GM12874 (cell line): ENCODE data around the gene GPR83.

Source experiments
- TF ChIP-seq, protein P1 (sequence below): IDR thresholded peaks from 2 replicates; pipeline ENCODE4 v1.5.1; 2011; ENCODE audit warnings: low read depth, mild to moderate bottlenecking, control low read depth, low read length, moderate library complexity; ENCODE audit not compliant: insufficient read depth

Gene GPR83

GRCh38 chr11:94343495-94343894 lies 57.7 kb downstream of the GPR83 start:
- TF ChIP-seq, protein P1, sequence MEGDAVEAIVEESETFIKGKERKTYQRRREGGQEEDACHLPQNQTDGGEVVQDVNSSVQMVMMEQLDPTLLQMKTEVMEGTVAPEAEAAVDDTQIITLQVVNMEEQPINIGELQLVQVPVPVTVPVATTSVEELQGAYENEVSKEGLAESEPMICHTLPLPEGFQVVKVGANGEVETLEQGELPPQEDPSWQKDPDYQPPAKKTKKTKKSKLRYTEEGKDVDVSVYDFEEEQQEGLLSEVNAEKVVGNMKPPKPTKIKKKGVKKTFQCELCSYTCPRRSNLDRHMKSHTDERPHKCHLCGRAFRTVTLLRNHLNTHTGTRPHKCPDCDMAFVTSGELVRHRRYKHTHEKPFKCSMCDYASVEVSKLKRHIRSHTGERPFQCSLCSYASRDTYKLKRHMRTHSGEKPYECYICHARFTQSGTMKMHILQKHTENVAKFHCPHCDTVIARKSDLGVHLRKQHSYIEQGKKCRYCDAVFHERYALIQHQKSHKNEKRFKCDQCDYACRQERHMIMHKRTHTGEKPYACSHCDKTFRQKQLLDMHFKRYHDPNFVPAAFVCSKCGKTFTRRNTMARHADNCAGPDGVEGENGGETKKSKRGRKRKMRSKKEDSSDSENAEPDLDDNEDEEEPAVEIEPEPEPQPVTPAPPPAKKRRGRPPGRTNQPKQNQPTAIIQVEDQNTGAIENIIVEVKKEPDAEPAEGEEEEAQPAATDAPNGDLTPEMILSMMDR: no peak

GRCh38 chr11:94342250-94342649 lies 59.0 kb downstream of the GPR83 start:
- TF ChIP-seq, protein P1: no peak

GRCh38 chr11:94338651-94339050 lies 62.6 kb downstream of the GPR83 start:
- TF ChIP-seq, protein P1: no peak

DNA sequence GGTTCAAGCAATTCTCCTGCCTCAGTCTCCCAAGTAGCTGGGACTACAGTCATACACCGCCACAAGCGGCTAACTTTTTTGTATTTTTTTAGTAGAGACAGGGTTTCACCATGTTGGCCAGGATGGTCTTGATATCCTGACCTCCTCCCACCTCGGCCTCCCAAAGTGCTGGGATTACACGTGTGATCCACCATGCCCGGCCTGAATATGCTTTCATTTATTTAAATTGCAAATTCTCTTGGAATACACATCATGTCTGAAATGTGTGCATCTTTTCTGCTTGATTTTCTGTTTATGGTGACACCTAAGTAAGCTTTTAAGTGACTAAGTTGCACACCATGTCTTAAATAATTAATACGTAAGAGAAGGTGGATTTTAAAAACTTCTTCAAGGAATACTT lies 65.2 kb downstream of the GPR83 start:
- TF ChIP-seq, protein P1: no peak

GRCh38 chr11:94332814-94333213 lies 68.4 kb downstream of the GPR83 start:
- TF ChIP-seq, protein P1: no peak

DNA sequence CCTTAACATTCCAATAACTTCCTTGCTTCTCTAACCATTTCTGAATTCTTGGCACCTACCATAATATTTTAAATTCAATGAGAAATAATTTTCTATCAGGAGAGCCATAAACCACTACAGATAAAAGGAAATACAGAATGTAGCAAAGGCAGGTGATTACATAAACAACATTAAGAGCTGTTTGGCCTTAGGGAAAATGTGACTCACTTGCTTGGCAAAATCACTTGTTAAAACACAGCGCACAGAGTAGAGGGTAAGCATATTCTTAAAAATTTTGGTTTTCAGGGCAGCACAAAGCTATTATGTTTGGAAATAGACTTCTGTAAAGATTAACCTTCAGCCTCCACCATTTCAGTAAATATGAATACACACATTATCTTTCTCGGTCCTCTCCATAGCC lies 70.4 kb downstream of the GPR83 start:
- TF ChIP-seq, protein P1: no peak

DNA sequence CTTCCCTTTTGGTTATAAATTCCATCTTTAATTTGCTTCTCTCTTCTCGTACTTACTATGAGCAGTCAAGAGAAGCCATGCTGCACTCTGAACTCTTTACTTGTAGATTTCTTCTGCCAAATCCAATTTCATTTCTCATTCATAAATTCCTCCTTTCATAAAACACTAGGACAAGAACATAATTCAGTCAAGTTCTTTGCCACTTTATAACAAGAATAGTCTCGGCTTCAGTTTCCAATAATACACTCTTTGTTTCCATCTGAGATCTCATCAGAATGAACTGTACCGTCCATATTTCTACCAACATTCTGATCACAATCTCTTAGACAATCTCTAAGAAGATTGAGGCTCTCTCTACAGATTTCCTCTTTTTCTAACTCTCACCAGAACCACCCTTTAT lies 71.7 kb downstream of the GPR83 start:
- TF ChIP-seq, protein P1: no peak
